ENCODE results near the gene SYNJ2.
A peak's percentile ranks its signal among the peaks of the same experiment; 100 is the strongest.

The SYNJ2 gene

DNA sequence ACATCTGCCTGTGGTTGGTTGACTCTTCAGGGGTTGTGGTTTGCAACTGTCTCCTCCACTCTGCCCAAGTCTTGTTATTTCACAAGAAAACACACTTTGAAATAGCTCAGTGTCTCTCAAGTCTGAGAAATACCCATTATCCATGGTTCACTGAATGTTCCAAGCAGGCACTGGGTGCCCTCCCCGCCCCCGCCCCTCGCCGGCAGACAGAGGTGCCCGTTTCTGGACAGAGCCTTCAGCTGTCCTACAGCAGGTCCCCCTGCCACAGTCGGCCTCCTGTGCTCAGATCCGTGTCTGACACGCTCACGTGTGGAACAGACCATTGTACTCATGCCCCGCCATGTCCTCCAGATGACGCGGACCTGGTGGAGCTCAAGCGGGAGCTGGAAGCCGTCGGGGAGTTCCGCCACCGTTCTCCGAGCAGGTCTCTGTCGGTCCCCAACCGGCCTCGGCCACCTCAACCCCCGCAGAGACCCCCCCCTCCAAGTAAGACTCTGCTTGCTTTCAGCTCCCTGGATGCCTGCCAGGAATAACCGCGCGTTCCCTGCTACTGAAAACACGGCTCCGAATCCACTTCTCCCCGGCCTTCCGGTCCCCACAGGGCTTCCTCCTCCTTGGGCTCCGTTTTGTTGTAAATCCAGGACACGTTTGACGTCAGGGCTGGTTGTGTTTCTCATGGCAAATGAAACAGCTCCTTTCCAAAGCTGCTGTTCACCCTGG is 105.0 kb downstream of the SYNJ2 start:
- peak; percentile 23 for DNase-seq

DNA sequence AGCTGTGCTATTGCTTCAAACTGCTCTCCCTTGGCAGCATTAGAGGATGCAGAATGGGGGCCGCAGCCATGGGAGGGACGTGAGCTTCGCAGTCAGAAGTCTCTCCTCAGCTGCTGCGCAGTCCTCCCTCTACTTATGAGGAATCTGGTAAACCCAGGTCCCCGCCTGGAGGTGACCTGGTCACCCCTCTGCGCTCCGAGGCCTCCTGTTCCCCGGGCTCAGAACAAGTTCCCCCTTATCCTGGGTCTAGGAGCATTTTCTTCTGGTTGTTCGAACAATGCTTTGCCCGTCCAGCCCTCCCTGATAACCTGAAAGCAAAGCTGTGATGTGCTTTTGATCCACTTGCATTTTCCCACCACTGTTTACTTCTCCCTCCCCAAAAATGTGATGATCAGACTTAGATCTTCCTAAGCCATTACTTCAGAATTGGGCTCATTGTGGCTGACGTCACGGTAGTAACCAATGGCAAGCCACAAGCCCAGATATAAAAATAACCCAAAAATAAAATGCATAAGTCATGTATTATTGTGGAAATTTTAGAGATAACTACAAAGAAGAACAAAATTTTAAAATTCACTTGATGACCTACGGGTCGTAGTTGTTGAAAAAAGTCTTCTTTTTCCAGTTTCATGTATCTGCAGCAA is 105.7 kb downstream of the SYNJ2 start:
- DNase-seq = no peak

DNA sequence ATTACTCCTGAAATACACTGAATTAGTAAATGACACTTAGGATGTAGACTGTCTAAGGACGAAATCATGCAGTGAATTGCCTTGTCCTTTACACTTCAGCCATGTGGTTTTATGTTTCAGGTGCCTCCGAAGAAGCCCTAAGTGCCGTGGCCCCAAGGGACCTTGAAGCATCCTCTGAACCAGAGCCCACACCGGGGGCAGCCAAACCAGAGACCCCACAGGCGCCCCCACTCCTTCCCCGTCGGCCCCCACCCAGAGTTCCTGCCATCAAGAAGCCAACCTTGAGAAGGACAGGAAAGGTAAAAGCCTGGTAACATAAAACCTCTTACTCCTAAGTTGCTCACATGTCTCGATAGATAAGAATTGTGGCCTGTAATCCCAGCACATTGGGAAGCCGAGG is 111.1 kb downstream of the SYNJ2 start:
- no peak for DNase-seq

DNA sequence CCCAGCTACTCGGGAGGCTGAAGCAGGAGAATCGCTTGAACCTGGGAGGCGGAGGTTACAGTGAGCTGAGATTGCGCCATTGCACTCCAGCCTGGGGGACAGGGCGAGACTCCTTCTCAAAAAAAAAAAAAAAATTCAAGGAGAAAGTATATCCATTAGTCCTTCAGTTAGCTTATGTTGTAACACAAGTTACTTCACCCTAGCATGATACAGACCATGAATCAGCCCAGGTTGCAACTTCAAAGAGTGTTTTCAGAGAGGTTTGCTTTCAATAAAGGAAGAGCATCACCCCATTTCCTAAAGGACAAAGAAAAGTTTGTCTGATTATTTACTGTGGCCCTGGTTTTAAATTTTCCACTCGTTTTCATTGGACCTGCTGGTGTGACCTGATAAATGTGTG is 113.4 kb downstream of the SYNJ2 start:
- DNase-seq = no peak

DNA sequence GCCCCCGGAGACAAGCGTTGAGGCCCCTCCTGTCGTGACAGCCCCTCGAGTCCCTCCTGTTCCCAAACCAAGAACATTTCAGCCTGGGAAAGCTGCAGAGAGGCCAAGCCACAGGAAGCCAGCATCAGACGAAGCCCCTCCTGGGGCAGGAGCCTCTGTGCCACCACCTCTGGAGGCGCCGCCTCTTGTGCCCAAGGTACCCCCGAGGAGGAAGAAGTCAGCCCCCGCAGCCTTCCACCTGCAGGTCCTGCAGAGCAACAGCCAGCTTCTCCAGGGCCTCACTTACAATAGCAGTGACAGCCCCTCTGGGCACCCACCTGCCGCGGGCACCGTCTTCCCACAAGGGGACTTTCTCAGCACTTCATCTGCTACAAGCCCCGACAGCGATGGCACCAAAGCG is 114.0 kb downstream of the SYNJ2 start:
- no peak for DNase-seq

DNA sequence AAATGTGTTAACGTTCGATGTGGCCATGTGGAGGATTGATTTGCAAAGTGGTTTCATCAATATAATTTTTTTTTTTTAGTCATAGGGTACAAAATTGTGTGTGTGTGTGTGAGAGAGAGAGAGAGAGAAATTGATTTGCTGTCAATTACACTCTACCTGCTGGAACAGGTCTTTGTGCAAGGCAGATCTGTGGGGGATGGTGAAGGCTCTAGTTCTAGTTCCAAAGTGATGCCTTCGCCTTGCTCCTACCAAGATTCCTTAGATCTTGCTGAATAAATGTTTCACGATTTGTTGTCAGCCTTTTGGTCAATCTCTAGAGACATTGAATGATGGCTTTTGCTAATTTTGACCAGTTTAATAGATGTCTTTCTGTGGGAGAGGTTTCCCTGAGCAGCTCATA is 121.6 kb downstream of the SYNJ2 start:
- no peak for DNase-seq

DNA sequence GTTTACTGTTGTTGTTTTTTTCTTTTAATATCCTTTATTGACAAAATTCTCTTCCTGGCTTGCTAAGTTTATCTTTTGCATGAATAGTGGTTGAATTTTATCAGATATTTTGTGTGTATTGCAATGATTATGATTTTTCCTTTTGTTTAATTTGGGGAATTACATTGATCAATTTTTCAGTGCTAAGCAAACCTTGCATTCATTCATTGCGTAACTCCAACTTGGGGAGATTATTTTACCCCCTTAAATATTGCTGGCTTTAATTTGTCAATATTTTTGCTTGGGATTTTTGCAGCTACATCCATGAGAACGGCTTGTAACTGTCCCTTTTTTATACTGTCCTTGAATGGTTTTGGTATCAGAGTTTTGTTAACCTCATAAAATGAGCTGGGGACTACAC is 123.0 kb downstream of the SYNJ2 start:
- no peak for DNase-seq

DNA sequence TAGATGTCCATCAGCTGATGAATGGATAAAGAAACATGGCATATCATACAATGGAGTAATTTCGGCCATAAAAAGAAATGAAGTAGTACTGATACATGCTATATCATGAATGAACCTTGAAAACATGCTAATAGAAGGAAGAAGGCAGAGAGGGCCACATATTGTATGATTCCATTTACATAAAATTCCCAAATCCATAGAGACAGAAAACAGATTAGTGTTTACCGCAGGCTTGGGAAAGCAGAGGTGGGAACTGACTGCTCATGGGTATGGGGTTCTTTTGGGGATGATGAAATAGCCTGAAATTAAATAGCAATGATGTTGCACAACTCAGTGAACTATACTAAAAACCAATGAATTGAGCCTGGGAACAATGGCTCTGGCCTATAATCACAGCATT is 128.1 kb downstream of the SYNJ2 start:
- no peak for DNase-seq

DNA sequence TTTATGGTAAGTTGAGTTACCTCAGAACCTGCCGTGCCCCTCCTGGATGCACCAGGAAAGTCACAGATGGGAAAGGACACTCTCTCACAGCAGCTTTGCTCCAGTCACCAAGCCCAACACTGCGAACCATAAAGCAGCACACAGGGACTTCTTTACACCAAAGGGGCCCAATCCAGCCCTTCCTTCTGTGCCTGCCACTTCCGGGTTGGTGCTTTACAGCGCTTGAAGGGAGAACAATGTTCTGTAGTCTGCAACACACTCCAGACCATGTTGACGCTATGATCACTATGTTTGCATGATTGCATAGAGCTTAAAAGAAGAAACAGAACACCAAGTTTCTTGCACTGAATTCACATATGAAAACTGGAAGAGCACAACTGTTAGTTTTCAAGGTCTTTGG is 129.3 kb downstream of the SYNJ2 start:
- no peak for DNase-seq

DNA sequence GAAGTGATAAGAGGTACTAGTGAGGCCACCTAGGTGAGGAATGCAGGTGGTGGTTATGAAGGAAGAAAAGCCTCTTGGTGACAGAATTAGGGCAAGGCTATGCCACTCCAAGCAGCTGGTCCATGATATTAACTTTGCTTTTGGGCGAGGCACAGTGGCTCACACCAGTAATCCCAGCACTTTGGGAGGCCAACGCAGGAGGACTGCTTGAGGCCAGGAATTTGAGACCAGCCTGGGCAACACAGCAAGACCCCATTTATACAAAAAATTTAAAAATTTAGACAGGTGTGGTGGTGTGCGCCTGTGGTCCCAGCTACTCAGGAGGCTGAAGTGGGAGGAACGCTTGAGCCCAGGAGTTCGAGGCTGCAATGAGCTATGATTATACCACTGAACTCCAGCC is 130.3 kb downstream of the SYNJ2 start:
- no peak for DNase-seq

DNA sequence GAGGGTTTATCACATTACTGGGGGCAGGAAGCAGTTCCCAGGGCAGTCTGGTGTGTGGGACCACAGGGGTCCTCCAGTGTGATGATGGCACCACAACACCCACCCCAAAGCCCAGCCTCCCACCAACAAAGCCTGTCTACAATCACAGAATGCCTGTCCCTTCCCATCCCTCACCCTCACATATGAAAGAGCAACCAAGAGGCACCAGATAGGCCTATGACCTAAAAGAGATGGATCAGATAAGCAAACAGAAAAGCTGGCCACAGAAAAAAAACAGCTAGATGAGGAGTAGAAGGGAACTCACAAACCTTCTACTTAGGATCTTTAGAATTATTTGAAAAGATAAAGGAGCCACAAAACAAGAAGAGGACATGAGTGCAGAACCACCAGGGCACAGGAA is 132.1 kb downstream of the SYNJ2 start:
- DNase-seq = no peak

DNA sequence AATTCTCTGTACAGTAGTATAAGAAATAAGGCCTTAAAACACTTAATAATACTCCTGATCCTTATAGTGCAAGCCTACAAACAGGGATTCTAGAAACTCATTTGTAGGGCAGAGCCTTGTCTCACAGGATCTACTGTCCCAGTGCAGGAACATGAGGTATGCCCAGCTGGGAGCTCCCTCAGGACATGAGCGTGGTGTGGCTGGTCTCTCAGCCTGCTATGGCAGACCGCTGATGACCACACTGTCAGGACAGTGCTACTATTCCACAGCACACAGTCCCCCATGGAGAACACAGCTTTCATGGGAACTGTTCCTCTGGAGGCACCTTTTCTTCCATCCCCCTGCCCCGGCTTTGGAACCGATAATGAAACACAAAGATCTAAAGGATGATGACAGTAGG is 133.4 kb downstream of the SYNJ2 start:
- DNase-seq = no peak

DNA sequence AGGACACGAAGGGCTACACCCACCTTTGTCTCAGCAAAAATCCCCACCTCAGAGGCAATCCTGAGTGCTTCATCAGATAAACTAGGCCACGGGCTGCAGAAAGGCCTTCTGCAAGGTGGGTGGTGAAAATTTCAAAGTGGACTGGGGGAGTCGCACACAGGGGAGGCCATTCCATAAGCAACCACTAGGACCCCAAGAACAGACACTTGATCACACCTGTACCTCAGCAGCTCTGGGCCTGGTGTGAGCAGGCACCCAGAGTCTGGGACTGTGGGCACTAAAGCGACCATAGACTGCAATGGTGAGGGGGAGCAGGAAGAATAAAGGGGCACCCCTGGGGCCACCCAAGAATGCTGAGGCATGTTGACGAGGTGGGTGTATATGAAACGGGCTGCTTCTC is 133.8 kb downstream of the SYNJ2 start:
- DNase-seq = no peak

DNA sequence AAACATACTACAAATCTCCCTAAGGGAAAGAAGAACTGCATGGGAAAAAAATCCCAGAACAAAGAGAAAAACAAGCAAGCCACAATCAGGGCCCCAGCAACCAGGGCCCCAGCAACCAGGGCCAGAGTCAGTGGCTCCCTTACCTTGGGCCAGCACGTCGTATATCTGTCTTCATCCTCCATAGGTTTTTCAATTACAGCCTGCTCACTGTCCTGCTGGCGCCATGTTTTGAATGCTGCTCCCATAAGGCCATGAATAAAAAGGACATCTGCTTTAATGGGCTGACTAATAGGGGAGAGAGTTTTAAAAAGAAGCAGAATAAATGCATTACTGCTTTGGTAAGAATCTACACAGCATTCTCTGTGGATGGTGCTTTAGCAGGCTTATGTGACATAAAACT is 137.2 kb downstream of the SYNJ2 start:
- DNase-seq = no peak

DNA sequence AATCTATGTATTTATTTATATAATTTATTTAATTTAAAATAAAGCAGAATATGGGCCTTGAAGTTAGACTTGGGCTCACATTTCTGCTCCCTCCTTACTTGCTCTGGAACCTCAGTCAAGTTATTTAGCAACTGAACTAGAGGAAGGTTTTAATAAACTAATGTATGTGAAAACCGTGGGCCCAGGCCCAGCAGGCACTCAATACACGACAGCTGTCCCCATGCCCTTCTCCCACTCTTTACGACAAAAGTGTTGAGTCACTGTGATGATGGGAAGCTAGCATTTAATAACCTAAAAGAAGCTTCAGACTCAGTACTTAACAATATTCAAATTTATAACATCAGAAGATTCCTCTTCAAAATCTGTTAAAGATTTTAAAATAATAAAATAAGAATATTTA is 139.7 kb downstream of the SYNJ2 start:
- DNase-seq = no peak

DNA sequence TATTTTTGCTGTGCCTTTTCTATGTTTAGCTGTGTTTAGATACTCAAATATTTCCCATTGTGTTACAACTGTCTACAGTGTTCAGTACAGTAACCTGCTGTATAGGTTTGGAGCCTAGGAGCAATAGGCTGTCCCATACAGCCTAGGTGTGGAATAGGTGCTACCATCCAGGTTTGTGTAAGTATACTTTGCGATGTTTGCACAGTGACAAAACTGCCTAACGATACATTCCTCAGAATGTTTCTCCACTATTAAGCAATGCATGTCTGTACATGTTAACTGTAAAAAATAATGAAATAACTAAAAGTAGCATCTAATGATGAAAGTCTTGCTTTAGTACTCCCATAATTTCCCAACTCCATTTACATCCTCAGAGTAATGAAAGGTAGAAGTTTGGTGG is 140.4 kb downstream of the SYNJ2 start:
- no peak for DNase-seq

DNA sequence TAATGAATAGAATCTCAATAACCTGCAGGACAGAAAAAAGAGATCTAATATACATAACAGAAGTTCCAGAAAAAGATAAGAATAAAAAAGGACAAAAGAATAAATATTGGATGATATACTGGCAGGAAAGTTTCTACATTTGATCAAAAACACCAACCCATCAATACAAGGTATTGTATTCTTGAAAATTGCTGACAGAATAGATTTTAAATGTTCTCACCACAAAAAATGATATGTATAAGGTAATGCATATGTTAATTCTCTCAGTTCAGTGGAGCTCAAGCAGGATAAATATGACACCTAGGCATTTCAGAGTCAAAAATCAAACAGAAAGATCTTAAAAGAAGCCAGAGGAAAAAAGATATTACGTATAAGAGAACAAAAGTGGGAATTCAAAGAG is 142.6 kb downstream of the SYNJ2 start:
- DNase-seq = no peak

DNA sequence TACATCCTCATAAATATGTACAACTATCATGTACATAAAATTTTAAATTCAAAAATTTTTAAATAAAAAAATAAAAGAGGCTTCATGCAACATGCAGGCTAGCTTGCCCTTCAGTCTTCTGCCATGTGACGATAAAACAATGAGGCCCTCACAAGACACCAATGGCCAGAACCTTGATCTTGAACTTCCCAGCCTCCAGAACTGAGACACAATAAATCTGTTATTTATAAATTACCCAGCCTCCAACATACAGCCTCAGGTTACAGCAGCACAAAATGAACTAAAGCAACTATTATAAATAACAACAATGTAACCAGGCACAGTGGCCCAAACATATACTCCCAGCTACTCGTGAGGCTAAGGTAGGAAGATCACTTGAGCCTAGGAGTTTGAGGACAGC is 143.6 kb downstream of the SYNJ2 start:
- DNase-seq = no peak

DNA sequence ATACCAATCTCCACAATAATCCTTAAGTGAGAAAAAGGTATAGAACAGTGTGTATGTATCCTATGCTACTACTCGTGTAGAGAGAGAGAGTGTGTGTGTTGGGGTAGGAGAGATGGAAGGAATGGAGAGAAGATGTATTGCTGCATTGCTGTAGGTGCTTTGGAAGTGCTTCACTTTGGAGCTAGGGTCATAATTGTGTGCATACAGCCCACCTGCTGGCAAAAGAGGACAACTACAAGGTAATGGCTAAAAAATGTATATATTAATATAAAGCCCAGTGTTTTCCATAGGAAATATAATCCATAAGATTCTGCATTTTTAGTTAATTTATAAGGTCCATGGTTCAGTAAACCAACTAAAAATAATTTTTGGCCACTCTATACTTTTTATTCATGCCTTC is 150.3 kb downstream of the SYNJ2 start:
- DNase-seq = no peak

DNA sequence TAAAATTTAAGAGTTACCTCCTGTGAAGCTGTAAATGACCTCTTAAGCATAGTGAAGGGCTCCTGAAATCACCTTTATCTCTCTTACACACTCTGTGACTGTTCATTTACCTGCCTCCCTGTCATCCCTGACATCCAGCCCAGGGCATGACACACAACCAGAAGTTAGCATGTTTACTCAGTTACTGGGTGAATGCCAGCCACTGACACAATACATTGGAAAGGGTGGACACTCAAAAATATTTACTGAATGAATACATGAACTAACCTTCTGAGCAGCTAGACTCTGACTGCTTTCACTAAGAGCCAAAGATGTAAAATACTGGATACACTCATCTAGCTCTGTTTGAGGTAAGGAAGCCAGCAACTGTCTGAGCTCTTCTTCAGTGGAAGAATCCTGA is 161.1 kb downstream of the SYNJ2 start:
- no peak for DNase-seq

DNA sequence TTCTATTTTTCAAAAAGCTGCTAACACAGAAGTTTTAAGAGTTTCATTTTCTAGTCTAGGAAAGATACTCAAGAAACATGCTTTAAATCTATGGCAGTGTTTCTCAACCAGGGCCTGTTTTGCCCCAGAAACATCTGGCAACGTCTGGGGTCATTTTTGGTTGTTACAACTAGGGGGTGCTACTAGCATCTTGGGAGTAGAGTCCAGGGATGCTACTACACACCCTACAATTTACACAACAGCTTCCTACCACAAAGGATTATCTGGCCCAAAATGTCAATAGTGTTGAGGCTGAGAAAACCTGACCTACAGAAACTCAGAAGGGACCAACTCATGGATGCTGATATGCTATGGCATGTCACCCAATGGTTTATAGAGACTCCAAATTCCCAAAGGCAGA is 162.0 kb downstream of the SYNJ2 start:
- no peak for DNase-seq
